Measurements from ENCODE around the gene MARCHF7. TPM values are rescaled to one million over a fixed set of nuclear protein-coding genes. Genes with fewer than 3 reads are reported as not detected.
"Not testable (repeated sequence)": the region's sequence is repeated elsewhere in the genome, so short reads cannot be mapped to it uniquely, and the experiment has no call there.

Gene MARCHF7
- total RNA-seq, 1 donor from 2014 or later: 394 TPM

GRCh38 chr2:159720676-159721075 lies 8.4 kb downstream of the MARCHF7 start:
- H3K9me3 Mint-ChIP-seq: peaks cover 54% of the 10 kb centered on the region
- no peak overlapping the region for H3K27ac Mint-ChIP-seq
- DNase-seq (ENCODE audit: low spot score): no peak
- no peak overlapping the region for H3K4me3 Mint-ChIP-seq
- H3K4me3 ChIP-seq: no peak overlapping the region
- H3K27me3 ChIP-seq: no peaks in the 10 kb centered on the region
- H2AFZ ChIP-seq (replicated peaks): no peak overlapping the region
- no peaks in the 10 kb centered on the region for H3F3A ChIP-seq (ENCODE audit: low read depth)
- no peak overlapping the region for H3K9ac ChIP-seq
- no peak overlapping the region for H3K4me2 ChIP-seq
- H3K79me2 ChIP-seq (ENCODE audit: low read depth): peaks cover 100% of the 10 kb centered on the region
- H3K27ac ChIP-seq: no peak overlapping the region
- H3K4me1 ChIP-seq: peaks cover 4% of the 10 kb centered on the region
- no peaks in the 10 kb centered on the region for H3K27me3 Mint-ChIP-seq (ENCODE audit: insufficient read depth, low read depth)
- peaks cover 3% of the 10 kb centered on the region for H3K4me1 Mint-ChIP-seq
- peaks cover 84% of the 10 kb centered on the region for H3K36me3 Mint-ChIP-seq
- TF ChIP-seq EZH2 (IDR thresholded peaks at IDR 0.05) (no peak), CTCF (IDR thresholded peaks at IDR 0.05) (no peak)
- peaks cover 83% of the 10 kb centered on the region for H4K20me1 ChIP-seq (ENCODE audit: low read depth)
- peaks cover 12% of the 10 kb centered on the region for H3K9me3 ChIP-seq (ENCODE audit: low read depth)
- H3K36me3 ChIP-seq: peaks cover 18% of the 10 kb centered on the region

- Histone ChIP-seq H3K36me3 (peaks cover 13% of the 10 kb centered on the region), H3K9me3 (ENCODE audit: low read depth) (peaks cover 12% of the 10 kb centered on the region), H3K9ac (no peak overlapping the region), H3K4me2 (no peak overlapping the region), H4K20me1 (ENCODE audit: low read depth) (peaks cover 79% of the 10 kb centered on the region), H3K4me3 (no peak overlapping the region), H3K27ac (no peak overlapping the region), H2AFZ (replicated peaks) (no peak overlapping the region), H3K79me2 (ENCODE audit: low read depth) (peaks cover 100% of the 10 kb centered on the region), H3K4me1 (no peaks in the 10 kb centered on the region), H3K27me3 (no peaks in the 10 kb centered on the region), H3F3A (ENCODE audit: low read depth) (no peaks in the 10 kb centered on the region)
- TF ChIP-seq EZH2 (IDR thresholded peaks at IDR 0.05): no peak
- Mint-ChIP-seq H3K36me3 (peaks cover 81% of the 10 kb centered on the region), H3K27me3 (ENCODE audit: insufficient read depth, low read depth) (no peaks in the 10 kb centered on the region), H3K9me3 (peaks cover 65% of the 10 kb centered on the region), H3K4me3 (no peak overlapping the region), H3K4me1 (no peaks in the 10 kb centered on the region), H3K27ac (no peak overlapping the region)
- DNase-seq (ENCODE audit: low spot score): no peak
These were observed 10.3 kb downstream of the MARCHF7 start for GRCh38 chr2:159722580-159722979.

- Histone ChIP-seq H3K79me2 (ENCODE audit: low read depth) (peaks cover 100% of the 10 kb centered on the region), H3K36me3 (peaks cover 21% of the 10 kb centered on the region), H4K20me1 (ENCODE audit: low read depth) (peaks cover 79% of the 10 kb centered on the region), H3K9me3 (ENCODE audit: low read depth) (peaks cover 12% of the 10 kb centered on the region)
- not testable (repeated sequence) for H3K27me3 ChIP-seq; H3K4me3 ChIP-seq; H3F3A ChIP-seq (ENCODE audit: low read depth); H3K27ac Mint-ChIP-seq; H3K4me2 ChIP-seq; H2AFZ ChIP-seq (replicated peaks); H3K4me3 Mint-ChIP-seq; H3K27me3 Mint-ChIP-seq (ENCODE audit: insufficient read depth, low read depth); H3K9ac ChIP-seq; H3K27ac ChIP-seq; H3K4me1 Mint-ChIP-seq; DNase-seq (ENCODE audit: low spot score); H3K4me1 ChIP-seq
- Mint-ChIP-seq H3K9me3 (peaks cover 62% of the 10 kb centered on the region), H3K36me3 (peaks cover 75% of the 10 kb centered on the region)
These were observed 12.7 kb downstream of the MARCHF7 start for GRCh38 chr2:159724795-159725572.

- no peak overlapping the region for H3K4me3 ChIP-seq
- Mint-ChIP-seq H3K36me3 (peaks cover 74% of the 10 kb centered on the region), H3K9me3 (peaks cover 56% of the 10 kb centered on the region), H3K27ac (no peak overlapping the region), H3K27me3 (ENCODE audit: insufficient read depth, low read depth) (no peaks in the 10 kb centered on the region), H3K4me1 (no peaks in the 10 kb centered on the region), H3K4me3 (no peak overlapping the region)
- H2AFZ ChIP-seq (replicated peaks): no peak overlapping the region
- H3K27ac ChIP-seq: no peak overlapping the region
- peaks cover 79% of the 10 kb centered on the region for H4K20me1 ChIP-seq (ENCODE audit: low read depth)
- H3K27me3 ChIP-seq: no peaks in the 10 kb centered on the region
- peaks cover 100% of the 10 kb centered on the region for H3K79me2 ChIP-seq (ENCODE audit: low read depth)
- no peak overlapping the region for H3K9ac ChIP-seq
- DNase-seq (ENCODE audit: low spot score): no peak
- H3F3A ChIP-seq (ENCODE audit: low read depth): no peaks in the 10 kb centered on the region
- TF ChIP-seq EZH2phosphoT487 (IDR thresholded peaks at IDR 0.05): no peak
- no peak for TF ChIP-seq CTCF (IDR thresholded peaks at IDR 0.05)
- H3K36me3 ChIP-seq: peaks cover 26% of the 10 kb centered on the region
- no peaks in the 10 kb centered on the region for H3K4me1 ChIP-seq
- H3K9me3 ChIP-seq (ENCODE audit: low read depth): peaks cover 12% of the 10 kb centered on the region
- H3K4me2 ChIP-seq: no peak overlapping the region
These were observed 13.4 kb downstream of the MARCHF7 start for GRCh38 chr2:159725713-159726112.

All from neural progenitor cell (in vitro differentiated cells).